ENCODE results near the gene GSKIP. TPM values are rescaled to one million over a fixed set of nuclear protein-coding genes. Genes with fewer than 3 reads are reported as not detected.

Gene GSKIP
- total RNA-seq (27.7 and 30.2 TPM in 2 replicates), polyA plus RNA-seq (41.6 and 45.5 TPM in 2 replicates), polyA minus RNA-seq (ENCODE audit: low replicate concordance) (0.71 and 2.6 TPM in 2 replicates)
- 28.1 and 32.0 TPM in 2 replicates for polyA plus RNA-seq (2012)

- Histone ChIP-seq H2AFZ (ENCODE audit: low read length) (peak within 1 kb of the TSS; percentile 80), H3K27me3 (ENCODE audit: control insufficient read depth, insufficient read depth, low read length) (no peaks in the 10 kb centered on the region), H3K79me2 (ENCODE audit: control insufficient read depth, insufficient read depth, low read length) (peaks cover 49% of the 10 kb centered on the region), H4K20me1 (ENCODE audit: control insufficient read depth, extremely low read depth, insufficient read depth, low read length) (no peaks in the 10 kb centered on the region), H3K9me3 (ENCODE audit: control insufficient read depth, insufficient read depth, low read depth, low read length) (no peaks in the 10 kb centered on the region), H3K4me3 (replicated peaks in 1 of 4; ENCODE audit: control extremely low read depth in 1 of 4, insufficient read depth in 1 of 4, low read depth in 3 of 4, low read length in 4 of 4) (peak within 1 kb of the TSS; percentile 77 to 95 (median 88)), H3K36me3 (ENCODE audit: control insufficient read depth, insufficient read depth, low read length) (no peaks in the 10 kb centered on the region), H3K27ac (ENCODE audit: insufficient read depth, low read length) (peak within 1 kb of the TSS; percentile 87), H3K9ac (ENCODE audit: insufficient read depth, low read length) (peak within 1 kb of the TSS; percentile 91), H3K4me1 (ENCODE audit: control insufficient read depth, extremely low read depth, insufficient read depth, low read length) (no peaks in the 10 kb centered on the region), H3K4me2 (ENCODE audit: extremely low read depth, insufficient read depth, low read length) (peak within 1 kb of the TSS; percentile 95)
- DNase-seq (ENCODE audit: low read depth in 2 of 2), result peak; percentile 85 to 86
- TF ChIP-seq EZH2 (IDR thresholded peaks at IDR 0.05; ENCODE audit: low read length, missing control alignments), result no peak
- no peak for TF ChIP-seq CTCF (conservative IDR thresholded peaks at IDR 0.05 in 1 of 2, IDR thresholded peaks at IDR 0.05 in 1 of 2; ENCODE audit: low read depth in 1 of 2, low read length in 2 of 2)
Observed at GRCh38 chr14:96362965-96363750, at the start of gene GSKIP, which contains the start of gene ATG2B. GSKIP (plus strand) TSS chr14:96363526; CDS start chr14:96382248, 18,722 bp downstream. ATG2B (minus strand) TSS chr14:96363341; CDS start chr14:96362976, 365 bp downstream.

GRCh38 chr14:96316087-96316486 lies 47.2 kb upstream of the GSKIP start:
- H3K79me2 ChIP-seq (ENCODE audit: control insufficient read depth, insufficient read depth, low read length), result no peaks in the 10 kb centered on the region
- no peaks in the 10 kb centered on the region for H3K27me3 ChIP-seq (ENCODE audit: control insufficient read depth, insufficient read depth, low read length)
- no peaks in the 10 kb centered on the region for H3K9me3 ChIP-seq (ENCODE audit: control insufficient read depth, insufficient read depth, low read depth, low read length)
- TF ChIP-seq EZH2 (IDR thresholded peaks at IDR 0.05; ENCODE audit: low read length, missing control alignments) (no peak), CTCF (conservative IDR thresholded peaks at IDR 0.05 in 1 of 2, IDR thresholded peaks at IDR 0.05 in 1 of 2; ENCODE audit: low read depth in 1 of 2, low read length in 2 of 2) (no peak)
- no peak overlapping the region for H2AFZ ChIP-seq (ENCODE audit: low read length)
- no peaks in the 10 kb centered on the region for H3K4me1 ChIP-seq (ENCODE audit: control insufficient read depth, extremely low read depth, insufficient read depth, low read length)
- no peak overlapping the region for H3K27ac ChIP-seq (ENCODE audit: insufficient read depth, low read length)
- H3K9ac ChIP-seq (ENCODE audit: insufficient read depth, low read length), result no peak overlapping the region
- H3K4me3 ChIP-seq (replicated peaks in 1 of 4; ENCODE audit: control extremely low read depth in 1 of 4, insufficient read depth in 1 of 4, low read depth in 3 of 4, low read length in 4 of 4), result no peak overlapping the region
- peaks cover 3% of the 10 kb centered on the region for H3K36me3 ChIP-seq (ENCODE audit: control insufficient read depth, insufficient read depth, low read length)
- no peak for DNase-seq (ENCODE audit: low read depth in 2 of 2)
- no peak overlapping the region for H3K4me2 ChIP-seq (ENCODE audit: extremely low read depth, insufficient read depth, low read length)
- no peaks in the 10 kb centered on the region for H4K20me1 ChIP-seq (ENCODE audit: control insufficient read depth, extremely low read depth, insufficient read depth, low read length)

- Histone ChIP-seq H3K36me3 (ENCODE audit: control insufficient read depth, insufficient read depth, low read length) (peaks cover 3% of the 10 kb centered on the region), H3K27ac (ENCODE audit: insufficient read depth, low read length) (no peak overlapping the region), H3K4me3 (replicated peaks in 1 of 4; ENCODE audit: control extremely low read depth in 1 of 4, insufficient read depth in 1 of 4, low read depth in 3 of 4, low read length in 4 of 4) (no peak overlapping the region), H3K9ac (ENCODE audit: insufficient read depth, low read length) (no peak overlapping the region), H3K4me1 (ENCODE audit: control insufficient read depth, extremely low read depth, insufficient read depth, low read length) (no peaks in the 10 kb centered on the region), H3K27me3 (ENCODE audit: control insufficient read depth, insufficient read depth, low read length) (no peaks in the 10 kb centered on the region), H3K4me2 (ENCODE audit: extremely low read depth, insufficient read depth, low read length) (no peak overlapping the region), H2AFZ (ENCODE audit: low read length) (no peak overlapping the region), H3K9me3 (ENCODE audit: control insufficient read depth, insufficient read depth, low read depth, low read length) (no peaks in the 10 kb centered on the region), H4K20me1 (ENCODE audit: control insufficient read depth, extremely low read depth, insufficient read depth, low read length) (no peaks in the 10 kb centered on the region), H3K79me2 (ENCODE audit: control insufficient read depth, insufficient read depth, low read length) (no peaks in the 10 kb centered on the region)
- TF ChIP-seq EZH2 (IDR thresholded peaks at IDR 0.05; ENCODE audit: low read length, missing control alignments) (no peak), CTCF (conservative IDR thresholded peaks at IDR 0.05 in 1 of 2, IDR thresholded peaks at IDR 0.05 in 1 of 2; ENCODE audit: low read depth in 1 of 2, low read length in 2 of 2) (no peak)
- no peak for DNase-seq (ENCODE audit: low read depth in 2 of 2)
Observed at GRCh38 chr14:96318836-96319235, 44.5 kb upstream of the GSKIP start.

Data from fibroblast of lung (primary cell).